ENCODE measurements around the gene CNST.
"Not testable (repeated sequence)": the region's sequence is repeated elsewhere in the genome, so short reads cannot be mapped to it uniquely, and the experiment has no call there.

The CNST gene

GRCh38 chr1:246680190-246680589 is 113.9 kb downstream of the CNST start:
- no peak for DNase-seq

- no peak for DNase-seq
Measured at GRCh38 chr1:246680696-246681130, 114.5 kb downstream of the CNST start.

- DNase-seq = no peak
Measured at GRCh38 chr1:246681900-246682895, 115.9 kb downstream of the CNST start.

GRCh38 chr1:246683521-246683920 is 117.3 kb downstream of the CNST start:
- DNase-seq = no peak

- DNase-seq = no peak
Measured at GRCh38 chr1:246687002-246687401, 120.7 kb downstream of the CNST start.

- DNase-seq = no peak
Measured at GRCh38 chr1:246689409-246690008, 123.3 kb downstream of the CNST start.

GRCh38 chr1:246690100-246690499 is 123.8 kb downstream of the CNST start:
- no peak for DNase-seq

GRCh38 chr1:246691622-246692495 is 125.6 kb downstream of the CNST start:
- DNase-seq = no peak

GRCh38 chr1:246694213-246694895 is 128.1 kb downstream of the CNST start:
- not testable (repeated sequence) for DNase-seq

- no peak for DNase-seq
Measured at GRCh38 chr1:246695136-246695535, 128.9 kb downstream of the CNST start.

GRCh38 chr1:246695666-246696065 is 129.4 kb downstream of the CNST start:
- DNase-seq = no peak

- no peak for DNase-seq
Measured at GRCh38 chr1:246698466-246699094, 132.3 kb downstream of the CNST start.

- peak; percentile 66 for DNase-seq
Measured at GRCh38 chr1:246699095-246699735, 133.0 kb downstream of the CNST start.

- DNase-seq = no peak
Measured at GRCh38 chr1:246703581-246703980, 137.3 kb downstream of the CNST start.

GRCh38 chr1:246705368-246705767 is 139.1 kb downstream of the CNST start:
- no peak for DNase-seq

- DNase-seq = no peak
Measured at GRCh38 chr1:246708166-246708565, 141.9 kb downstream of the CNST start.

- DNase-seq = no peak
Measured at GRCh38 chr1:246709196-246709595, 142.9 kb downstream of the CNST start.

GRCh38 chr1:246709835-246710234 is 143.6 kb downstream of the CNST start:
- no peak for DNase-seq

GRCh38 chr1:246711548-246712003 is 145.3 kb downstream of the CNST start:
- DNase-seq = no peak

- not testable (repeated sequence) for DNase-seq
Measured at GRCh38 chr1:246712428-246712827, 146.2 kb downstream of the CNST start.
